ENCODE measurements around the gene RAPGEF4.

RAPGEF4 gene

DNA sequence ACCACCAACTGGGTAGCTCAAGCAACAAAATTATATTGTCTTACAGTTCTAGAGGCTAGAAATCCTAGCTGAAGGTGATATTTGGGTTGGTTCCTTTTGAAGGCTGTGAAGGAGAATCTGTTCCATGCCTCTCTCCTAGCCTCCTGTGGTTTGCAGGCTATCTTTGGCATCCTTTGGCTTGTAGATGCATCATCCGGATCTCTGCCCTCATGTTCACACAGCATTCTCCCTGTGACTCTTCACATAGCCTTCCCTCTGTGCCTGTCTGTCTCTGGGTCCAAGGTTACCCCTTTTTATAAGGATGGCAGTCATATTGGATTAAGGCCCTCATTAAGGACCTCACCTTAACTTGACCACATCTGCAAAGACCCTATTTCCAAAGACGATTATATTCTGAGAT is 261.4 kb downstream of the RAPGEF4 start:
- no peak for DNase-seq (ENCODE audit: low read depth, low spot score)

DNA sequence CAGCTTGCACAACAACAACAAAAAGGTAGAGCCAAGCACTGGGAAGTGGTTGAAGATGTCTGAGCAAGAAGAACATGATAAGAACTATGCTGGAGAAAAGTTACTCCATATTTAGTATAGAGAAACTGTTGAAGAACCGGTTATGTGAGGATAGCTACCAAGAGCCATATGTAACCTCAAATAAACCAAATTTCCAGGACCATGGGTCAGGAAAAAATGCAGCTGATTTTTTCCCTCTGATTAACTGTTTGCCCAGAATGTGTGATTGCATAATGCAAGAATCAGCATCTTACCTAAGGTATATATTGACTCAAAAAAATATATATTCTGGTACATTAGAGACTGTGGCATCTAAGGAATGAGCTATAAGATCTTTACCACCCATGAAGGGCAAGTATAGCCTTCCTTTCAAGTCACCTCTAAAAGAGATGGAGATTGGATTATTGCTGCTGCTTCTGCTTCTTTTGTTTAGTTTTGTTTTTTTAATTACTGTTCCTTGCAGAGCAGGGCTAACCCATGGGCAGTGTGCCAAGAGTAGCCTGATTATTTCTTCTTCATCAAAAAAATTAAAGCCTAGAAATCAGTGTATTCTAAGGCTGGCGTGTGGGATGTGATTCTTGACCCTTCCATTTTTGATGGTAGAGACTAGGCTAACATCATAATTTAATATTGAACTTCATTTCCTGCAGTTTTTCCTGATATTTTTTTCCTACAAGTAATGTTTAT is 263.1 kb downstream of the RAPGEF4 start:
- DNase-seq (ENCODE audit: low read depth, low spot score): no peak

DNA sequence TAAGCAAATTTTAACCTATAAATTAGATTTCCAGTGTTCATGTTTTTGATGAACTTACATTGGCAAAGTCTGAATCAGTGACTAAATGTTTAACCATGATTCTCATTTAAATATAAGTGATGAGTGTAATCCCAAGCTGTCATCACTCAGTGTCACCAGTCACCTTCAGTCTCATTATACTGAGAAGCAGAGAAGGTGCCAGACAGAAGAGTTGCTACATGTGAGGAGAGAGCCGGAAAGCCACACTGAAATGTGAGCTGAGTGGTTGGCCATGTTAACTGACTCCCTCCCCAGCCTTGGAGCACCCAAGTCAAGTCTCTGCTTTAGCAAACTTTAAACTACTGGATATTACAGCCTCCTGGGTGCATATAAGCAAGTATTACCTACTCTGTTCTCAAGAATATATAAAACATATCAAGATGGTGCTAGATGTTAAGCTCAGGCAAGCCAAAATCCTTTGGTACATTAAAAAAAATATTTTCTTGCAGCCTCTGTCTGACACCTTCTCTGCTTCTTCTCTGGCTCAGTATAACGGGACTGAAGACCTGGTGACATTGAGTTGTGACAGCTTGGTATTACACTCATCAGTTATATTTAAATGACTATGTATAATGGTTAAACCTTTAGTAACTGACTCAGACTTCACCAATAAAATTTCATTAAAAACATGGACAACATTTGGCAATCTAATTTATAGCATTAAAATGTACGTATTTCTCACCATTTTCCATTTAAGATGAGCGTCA is 264.2 kb downstream of the RAPGEF4 start:
- peak; percentile 20 for DNase-seq (ENCODE audit: low read depth, low spot score)

DNA sequence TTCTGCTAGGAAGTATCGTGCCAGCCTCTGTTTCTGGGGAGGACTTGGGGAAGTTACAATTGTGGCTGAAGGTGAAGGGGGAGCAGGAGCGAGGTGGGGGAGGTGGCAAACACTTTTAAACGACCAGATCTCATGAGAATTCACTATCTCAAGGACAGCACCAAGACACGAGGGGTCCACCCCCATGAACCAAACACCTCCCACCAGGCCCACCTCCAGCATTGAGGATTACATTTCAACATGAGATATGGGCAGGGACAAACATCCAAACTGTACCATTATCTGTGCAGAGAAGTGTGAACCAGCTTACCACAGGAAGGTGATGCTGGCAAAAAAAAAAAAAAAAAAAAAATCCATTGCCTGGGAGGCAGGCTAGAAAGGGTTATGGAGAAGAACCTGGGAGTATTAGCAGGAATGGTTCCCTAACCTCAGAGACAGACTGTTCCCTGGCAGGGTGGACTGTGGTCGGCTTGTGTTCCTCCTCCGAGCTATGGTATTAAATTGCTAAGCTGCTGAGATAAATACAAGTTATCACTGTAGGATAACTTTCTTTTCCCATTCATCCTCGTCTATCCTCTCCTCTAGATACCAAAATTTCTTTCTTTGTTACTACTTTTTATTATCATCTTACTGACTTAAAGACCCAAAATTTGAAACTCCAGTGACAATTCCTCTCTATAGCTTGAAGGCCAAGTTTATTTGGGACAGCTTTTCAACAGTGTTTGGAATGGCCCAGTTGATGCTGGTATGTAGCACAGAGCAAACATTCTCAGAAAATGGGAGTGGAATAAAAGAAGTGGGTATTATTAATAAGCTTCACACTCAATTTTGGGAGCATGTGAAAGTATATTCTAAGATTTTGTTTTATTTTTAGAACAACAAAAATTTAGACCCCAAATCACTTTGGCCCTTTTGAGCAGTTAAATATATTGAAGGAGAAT is 266.3 kb downstream of the RAPGEF4 start:
- DNase-seq (ENCODE audit: low read depth, low spot score): no peak

DNA sequence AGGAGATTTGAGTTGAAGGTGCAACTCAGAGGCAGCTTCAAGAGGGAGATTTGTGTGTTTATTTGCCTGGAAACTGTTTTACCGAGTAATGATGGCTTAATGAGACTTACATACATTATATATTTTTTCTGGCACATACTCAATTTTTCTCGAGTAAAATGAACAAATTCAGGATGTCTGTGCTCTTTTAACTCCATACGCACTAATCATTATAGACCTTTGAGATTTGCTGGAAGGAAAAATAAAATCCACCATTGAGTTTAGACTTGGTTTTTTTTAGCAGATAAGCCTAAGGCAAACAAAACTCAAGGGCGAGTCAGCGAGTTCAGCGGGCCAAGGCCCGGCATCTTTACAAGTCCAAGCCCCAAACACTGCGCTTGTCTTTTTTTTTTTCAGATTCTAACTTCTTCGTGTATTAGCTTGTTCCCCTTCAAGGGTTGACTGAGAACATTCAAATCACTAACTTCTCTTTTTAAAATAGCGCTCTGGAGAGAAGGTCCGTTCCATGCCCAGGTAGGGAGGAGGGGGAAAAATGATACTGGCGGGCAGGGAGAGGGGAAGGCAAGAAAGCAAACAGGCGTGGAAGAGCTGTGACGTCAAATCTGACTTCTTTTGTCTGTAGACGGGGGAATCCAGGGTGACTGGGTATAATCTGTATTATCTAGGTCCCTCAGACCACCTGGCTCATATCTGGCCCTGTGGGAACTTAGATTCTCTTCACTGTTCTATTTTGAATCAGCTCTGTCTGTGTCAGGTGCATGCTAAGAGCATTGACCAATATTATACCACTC is 267.3 kb downstream of the RAPGEF4 start:
- no peak for DNase-seq (ENCODE audit: low read depth, low spot score)

DNA sequence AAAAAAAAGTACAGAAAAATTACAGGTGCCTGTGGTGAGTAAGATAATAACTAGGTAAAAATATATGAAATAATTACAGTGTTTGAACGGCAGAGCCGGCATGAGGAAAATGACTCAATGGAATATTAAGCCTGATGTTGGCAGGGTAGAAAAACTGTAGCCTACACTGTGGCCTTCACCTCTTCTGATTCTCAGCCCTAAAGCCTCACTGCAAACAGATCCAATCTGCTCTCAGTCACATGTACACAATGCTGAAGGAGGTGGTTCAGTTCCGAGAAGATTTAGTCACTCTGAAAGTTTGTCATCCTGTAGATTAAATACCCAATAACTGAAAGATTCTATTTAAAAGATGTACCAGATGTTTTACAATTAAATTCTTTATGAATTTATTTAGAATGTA is 273.1 kb downstream of the RAPGEF4 start:
- DNase-seq (ENCODE audit: low read depth, low spot score): no peak

DNA sequence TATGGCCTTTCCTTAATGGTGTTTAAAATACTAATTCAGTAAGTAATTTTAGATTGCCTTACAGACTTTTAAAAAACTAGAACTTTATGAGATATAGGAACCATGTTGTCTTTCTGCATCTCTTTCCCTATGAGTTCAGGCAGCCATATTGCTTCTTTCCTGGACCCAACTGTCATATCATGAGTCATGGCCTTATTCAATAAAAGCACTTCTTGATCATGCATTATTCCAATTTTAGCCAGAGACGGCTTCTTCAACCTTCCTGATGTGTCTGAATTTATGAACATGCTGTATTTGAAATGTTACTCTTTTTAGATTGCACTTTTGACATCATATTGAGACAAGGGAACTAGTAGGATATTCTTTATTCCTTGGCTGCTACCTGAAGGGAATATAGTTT is 274.6 kb downstream of the RAPGEF4 start:
- no peak for DNase-seq (ENCODE audit: low read depth, low spot score)

DNA sequence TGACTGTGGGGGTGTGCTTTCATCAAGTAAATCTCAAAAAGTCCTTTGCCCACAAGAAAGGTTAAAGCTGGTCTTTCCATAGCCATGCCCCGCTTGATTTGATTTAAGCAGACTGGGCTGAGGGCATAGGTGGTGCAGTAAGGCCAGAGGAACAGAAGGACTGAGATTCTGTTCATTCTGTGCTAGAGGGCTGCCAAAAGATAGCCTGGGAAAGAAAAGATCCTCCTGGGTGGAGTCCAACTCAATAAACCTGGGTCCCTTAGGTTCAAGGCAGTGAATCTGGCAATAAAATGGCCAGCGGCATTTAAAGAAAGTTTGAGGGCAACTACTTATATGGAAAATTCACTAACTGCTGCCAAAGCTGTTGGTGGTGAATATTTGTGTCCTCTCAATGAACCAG is 280.8 kb downstream of the RAPGEF4 start:
- DNase-seq (ENCODE audit: low read depth, low spot score): no peak

DNA sequence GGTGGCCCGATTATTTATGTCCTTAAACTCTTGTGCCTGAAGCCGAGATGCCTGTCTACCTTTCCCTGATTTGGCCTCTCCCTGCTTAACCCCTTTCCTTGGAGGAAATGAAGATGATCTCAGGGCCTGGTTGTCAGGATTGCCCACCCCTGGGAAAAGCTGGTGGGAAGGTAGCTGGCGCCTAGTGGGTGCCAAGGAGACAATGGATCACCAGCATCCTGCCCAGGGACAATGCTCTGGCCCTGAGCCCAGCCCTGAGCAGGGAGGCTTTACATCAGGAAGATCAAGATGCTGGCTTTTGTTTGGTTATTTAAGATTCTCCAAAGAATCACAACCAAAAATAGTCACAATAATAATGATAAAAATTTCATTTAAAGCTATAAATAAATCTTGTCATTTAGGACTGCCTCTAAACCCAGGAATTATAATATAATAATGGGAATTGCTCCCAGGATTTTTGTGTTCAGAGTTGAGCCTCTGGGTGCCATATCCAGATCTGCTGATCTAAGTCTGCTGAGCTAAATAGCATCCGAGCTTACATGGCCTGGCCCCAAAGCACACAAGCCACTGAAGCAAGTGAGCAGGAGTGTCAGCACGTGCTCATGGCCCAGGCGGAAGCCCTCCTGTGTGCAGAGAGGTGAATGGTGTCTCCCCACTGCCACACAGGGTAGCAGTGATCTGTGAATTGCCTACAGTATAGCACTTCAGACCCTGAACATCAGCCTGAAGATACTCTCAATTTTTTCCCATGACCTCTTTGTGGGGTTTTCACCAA is 282.2 kb downstream of the RAPGEF4 start:
- DNase-seq (ENCODE audit: low read depth, low spot score): no peak

DNA sequence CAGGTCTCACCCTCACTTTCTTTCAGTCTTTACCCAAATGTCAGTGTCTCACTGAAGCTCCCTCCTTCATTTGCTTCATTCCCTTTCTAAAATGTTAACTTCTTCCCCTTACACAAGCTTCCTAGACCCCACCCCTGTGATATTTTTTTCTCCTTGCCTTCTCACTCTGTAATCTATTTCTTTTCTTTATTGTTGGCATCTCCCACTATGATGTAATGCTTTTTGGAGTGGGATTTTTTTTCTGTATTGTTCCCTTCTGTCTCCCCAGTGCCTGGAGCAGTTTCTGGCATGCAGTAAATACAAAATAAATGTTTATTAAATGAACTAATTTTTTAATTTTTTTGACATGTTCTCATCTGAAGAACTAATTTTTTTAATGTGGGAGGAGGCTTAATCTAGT is 284.1 kb downstream of the RAPGEF4 start:
- DNase-seq (ENCODE audit: low read depth, low spot score): no peak

DNA sequence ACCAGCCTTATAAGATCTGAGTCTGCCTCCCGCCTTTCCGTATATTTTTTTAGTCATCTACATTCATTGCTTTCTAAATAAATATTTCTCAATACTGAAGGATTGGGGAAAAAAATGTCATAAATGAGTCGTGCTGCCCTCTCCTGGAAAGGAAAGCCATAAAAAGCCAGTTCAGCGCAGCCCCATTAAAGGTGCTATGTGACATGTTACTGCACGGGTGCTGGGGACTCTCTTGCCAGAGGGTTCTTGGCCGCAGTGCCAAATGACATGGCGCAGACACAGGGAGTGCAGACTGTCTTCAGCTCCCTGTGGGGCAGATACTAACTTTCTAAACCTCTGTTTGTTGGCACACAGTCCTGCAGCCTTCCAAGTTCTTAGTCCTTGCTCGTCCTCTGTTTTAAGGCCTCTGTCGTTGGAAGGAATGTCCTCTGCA is 286.3 kb downstream of the RAPGEF4 start:
- peak; percentile 29 for DNase-seq (ENCODE audit: low read depth, low spot score)

DNA sequence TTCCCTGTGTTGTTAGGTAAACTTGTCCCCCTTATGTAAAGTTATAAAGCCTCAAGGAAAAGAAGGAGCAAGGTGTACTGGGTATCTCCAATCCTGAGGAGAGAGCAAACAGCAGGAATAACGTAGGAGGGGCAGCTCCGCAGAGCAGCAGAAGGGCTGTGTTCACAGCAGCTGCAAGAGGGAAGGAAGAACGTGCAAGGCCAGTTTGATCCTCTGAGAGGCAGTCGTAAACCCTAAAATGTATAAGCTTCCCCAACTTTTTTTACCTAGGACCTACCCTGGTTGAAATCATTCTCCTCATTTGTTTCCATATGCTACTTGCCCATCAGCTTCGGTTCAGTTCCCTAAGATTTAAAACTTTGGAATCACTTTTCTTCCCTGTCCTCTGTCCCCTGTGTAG is 288.1 kb downstream of the RAPGEF4 start:
- DNase-seq (ENCODE audit: low read depth, low spot score): no peak

DNA sequence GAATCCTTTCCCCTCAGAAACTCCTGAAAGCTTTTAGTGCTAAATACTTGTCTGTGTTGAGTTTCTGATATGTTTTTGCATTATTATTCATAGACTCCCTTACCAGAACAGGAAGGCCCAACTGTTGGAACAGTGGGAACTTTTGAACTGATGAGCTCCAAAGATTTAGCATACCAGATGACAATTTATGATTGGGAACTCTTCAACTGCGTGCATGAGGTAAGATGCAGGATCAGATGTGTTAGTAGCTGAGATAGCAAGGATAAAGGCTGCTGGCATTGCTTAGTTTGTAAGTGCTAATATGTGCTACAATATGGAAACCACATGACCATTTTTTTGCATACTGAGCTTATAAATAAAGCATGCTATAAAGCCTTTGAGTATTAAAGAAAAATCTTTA is 290.8 kb downstream of the RAPGEF4 start:
- DNase-seq (ENCODE audit: low read depth, low spot score): no peak

DNA sequence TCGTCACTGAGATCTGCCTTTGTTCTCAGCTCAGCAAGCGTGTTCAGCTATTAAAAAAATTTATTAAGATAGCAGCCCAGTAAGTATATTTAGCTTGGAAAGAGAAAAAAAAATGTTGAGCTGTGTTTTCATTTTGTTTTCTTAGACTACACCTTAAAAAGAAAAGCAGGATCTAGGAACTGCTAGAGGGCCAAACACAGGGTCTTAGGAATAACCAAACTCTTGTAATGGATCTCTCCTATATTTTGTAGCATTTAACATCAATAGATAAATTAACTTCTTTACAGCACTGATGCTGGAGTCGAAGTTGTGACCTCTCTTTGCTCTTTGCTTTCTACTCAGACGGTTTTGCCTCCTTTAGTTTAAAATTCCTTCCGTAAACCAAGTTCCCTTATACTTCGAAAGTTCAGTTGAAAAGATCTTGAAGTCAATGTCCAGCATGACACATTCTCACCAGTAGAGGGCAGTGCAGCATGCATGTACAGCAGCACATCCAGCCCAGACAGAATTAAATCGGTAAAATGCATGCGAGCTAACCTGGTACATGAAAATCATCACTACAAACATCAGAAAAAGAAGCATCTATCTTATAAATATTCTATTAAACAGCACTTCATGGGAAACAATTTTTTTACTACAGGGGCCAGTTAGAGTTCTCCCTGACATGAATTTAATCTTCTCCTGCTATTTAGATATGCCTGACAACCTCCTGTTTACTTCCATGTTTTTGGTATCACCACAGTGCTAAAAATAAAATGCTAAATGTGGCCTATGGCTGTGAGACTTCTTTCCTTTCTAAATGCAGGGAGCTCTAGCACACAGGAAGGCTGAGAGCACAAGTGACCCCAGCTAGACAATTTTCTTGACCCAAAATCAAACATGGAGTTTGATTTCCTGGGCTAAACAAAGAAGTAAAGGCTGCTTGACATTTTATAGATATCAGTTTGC is 291.8 kb downstream of the RAPGEF4 start:
- peak; percentile 93 for DNase-seq (ENCODE audit: low read depth, low spot score)

DNA sequence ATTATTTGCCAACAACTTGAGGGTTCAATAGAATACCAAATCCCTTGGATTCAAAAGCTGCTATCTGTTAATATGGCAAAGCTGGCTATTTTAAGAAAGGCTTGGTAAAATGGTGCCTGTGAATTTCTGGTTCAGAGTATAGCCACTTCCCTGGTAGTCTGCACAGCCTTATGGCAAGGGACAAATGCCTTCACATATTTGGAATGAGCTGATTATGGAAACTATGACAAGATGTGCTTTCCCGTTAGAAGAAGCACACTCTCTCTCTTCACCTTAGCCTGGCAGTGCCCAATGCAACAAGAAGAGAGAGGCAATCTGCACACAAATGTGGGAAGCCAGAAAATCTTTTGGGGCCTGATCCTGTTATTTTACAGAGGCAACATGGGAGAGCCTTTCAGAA is 292.5 kb downstream of the RAPGEF4 start:
- no peak for DNase-seq (ENCODE audit: low read depth, low spot score)

DNA sequence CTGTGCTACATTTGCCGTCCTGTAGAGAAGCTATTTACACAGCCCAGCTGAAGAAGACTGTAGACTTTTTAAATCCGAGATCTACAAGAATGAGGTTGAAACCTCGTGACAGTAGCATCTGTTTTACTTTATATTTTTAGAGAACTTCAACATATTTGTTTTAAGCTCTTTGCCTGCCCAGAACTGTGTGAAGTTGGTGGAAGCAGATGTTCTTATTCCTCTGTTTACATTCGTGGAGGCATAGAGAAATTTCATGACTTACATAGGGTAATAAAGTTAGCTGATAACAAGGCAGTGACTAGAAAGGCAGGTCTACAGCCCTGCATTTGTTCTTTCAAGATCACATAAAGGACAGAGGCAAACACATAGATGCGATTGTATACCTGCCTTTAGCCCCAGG is 293.0 kb downstream of the RAPGEF4 start:
- no peak for DNase-seq (ENCODE audit: low read depth, low spot score)

DNA sequence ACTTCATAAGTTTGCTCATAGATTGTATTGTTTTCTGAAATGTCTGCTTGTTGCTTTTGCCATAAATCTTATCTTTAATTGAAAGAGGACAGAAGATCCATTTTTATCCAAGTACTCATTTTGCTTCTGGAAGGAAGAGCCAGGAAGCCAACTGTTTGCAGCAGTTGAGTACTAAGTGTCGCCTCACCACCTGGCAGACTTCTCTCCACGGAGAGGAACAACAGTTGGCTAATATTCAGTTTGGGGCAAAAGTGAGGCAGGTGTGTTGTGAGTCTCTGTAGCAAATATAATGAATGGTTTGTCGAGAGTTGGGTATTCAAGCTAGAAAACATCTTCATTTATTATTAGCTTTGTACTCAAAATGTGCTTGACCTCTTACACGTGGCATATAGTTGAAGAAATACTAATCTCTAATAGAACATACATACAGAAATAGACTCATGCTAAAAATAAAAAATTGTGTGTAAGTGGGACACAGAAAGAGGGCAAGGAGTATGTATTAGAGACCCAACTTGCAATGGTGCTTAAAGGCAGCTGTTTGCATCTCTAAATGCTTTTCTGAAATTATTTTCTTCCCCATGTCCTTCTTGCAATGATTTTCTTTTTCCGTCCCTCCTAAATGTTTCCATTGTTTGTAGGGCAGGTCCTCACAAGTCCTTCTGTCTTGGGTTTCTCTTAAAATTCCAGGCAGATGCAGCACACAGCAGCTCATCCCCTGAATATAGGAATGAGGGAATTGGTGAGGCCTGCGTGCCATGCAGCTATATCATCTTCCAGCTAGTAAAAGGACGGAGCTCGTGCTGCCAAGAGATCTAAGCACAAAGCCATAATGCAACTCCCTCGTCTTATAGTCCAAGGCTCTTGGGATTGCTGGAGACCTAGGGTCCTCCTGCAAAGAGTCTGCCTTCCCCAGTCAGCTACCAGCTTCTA is 295.2 kb downstream of the RAPGEF4 start:
- DNase-seq (ENCODE audit: low read depth, low spot score): no peak

DNA sequence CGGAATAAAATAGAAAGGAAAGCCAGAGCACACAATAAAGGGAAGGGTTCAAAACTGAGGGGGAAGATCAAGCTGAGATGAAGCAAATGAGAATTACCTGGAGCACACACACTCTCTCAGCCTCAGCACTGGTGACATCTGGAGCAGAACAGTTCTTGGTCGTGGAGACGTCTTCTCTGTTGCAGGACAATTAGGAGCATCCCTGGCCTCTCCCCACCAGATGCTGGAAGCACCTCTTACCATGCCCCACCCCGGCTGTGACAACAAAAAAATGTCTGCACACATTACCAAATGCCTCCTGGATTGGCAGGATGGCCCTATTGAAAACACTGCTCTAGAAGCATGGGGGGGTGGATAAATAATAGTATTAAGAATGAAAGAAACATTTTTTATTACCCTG is 296.4 kb downstream of the RAPGEF4 start:
- no peak for DNase-seq (ENCODE audit: low read depth, low spot score)
